RWPE1 (cell line): ENCODE data around the gene DUSP7.

Experiments used
- CTCF ChIA-PET: fragments of 350-600 bp; sonication (Branson Sonifier 250); formaldehyde crosslinking; extraction: SDS; loops from one replicate; lab custom pipeline; 2021; lab: Yijun Ruan, JAX
- POLR2A ChIA-PET: fragments of 400-600 bp; formaldehyde crosslinking; extraction: SDS; loops from one replicate; lab custom pipeline; 2020; ENCODE audit warnings: antibody characterized with exemption; ENCODE audit not compliant: low non-redundant PET; lab: Yijun Ruan, JAX
- DNase-seq: peaks from one replicate; pipeline ENCODE4 v3.0.0; 2012; ENCODE audit warnings: low spot score
- H3K27ac ChIP-seq: fragments of 450-650 bp; 2 replicates; pipeline ENCODE4 v1.5.1; 2017
- TF ChIP-seq, protein P1 (sequence below): fragments of 450-650 bp; conservative IDR thresholded peaks from 2 replicates; pipeline ENCODE4 v1.5.1; 2017; ENCODE audit warnings: low read depth, mild to moderate bottlenecking

The DUSP7 gene

DNA sequence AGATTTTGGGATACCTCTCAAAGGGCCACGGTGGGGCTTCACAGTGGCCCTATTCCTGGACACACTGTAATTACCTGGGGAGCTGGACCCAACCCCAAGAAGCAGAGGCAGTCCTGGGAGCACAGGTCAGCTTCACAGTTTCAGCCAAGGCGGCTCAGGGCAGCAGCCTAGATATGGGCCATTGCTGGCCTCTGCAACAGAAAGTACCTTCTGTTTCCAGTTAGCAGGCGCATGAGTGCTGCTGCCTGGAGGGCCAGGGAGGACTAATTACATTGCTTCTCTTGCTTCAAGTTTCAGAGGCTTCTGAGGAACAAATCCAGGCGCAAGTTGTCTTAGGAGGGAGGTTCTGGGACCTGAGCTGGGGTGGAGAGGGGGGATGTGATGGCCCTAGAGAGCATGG, 13.5 kb upstream of the DUSP7 start:
- peak overlapping the region; percentile 100 for H3K27ac ChIP-seq
- no peak for DNase-seq
- ChIA-PET CTCF (no interaction called here), POLR2A (no interaction called here)
- TF ChIP-seq, protein P1, sequence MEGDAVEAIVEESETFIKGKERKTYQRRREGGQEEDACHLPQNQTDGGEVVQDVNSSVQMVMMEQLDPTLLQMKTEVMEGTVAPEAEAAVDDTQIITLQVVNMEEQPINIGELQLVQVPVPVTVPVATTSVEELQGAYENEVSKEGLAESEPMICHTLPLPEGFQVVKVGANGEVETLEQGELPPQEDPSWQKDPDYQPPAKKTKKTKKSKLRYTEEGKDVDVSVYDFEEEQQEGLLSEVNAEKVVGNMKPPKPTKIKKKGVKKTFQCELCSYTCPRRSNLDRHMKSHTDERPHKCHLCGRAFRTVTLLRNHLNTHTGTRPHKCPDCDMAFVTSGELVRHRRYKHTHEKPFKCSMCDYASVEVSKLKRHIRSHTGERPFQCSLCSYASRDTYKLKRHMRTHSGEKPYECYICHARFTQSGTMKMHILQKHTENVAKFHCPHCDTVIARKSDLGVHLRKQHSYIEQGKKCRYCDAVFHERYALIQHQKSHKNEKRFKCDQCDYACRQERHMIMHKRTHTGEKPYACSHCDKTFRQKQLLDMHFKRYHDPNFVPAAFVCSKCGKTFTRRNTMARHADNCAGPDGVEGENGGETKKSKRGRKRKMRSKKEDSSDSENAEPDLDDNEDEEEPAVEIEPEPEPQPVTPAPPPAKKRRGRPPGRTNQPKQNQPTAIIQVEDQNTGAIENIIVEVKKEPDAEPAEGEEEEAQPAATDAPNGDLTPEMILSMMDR, result no peak

DNA sequence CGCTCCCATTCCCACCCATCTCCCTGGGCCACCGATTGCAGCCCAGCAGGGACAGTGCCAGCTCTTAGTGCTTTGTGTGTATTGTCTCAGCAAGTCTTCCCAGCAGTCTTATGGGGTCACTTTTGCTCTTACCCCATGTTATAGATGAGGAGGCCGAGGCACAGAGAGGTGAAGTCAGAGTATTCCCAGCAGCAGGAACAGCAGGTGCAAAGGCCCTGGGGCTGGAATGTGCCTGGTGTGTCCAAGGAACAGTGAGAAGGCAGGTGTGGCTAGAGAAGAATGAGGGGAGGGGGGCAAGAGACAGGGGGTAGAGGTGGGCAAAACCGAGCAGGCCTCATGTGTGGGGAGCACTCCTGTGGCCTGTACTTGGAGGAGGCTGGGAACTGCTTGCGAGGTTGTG, 12.8 kb upstream of the DUSP7 start:
- no peak for DNase-seq
- POLR2A ChIA-PET, result no interaction called here
- CTCF ChIA-PET, result no interaction called here
- peak overlapping the region; percentile 100 for H3K27ac ChIP-seq
- TF ChIP-seq, protein P1, result no peak

DNA sequence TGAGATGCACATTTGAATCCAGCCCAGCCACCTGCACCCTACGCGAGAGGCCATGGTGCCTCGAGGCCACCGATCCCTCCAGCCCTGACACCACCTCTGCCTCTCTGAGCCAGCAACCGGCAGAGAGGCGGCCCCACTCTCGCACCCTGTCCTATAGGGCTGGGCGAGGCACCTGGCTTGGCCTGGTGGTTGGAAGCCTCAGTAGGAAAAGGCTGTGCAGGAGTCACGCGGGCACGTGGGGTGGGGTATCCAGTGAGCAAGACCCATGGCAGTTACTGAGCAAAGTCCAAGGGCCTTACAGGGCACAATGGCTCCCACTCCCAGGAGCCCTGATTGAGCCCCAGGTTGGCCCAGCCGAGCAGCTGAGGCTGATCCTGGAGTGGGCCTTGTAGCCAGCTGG, 12.4 kb upstream of the DUSP7 start:
- TF ChIP-seq, protein P1, result no peak
- POLR2A ChIA-PET, result no interaction called here
- DNase-seq, result no peak
- CTCF ChIA-PET, result no interaction called here
- H3K27ac ChIP-seq, result peak overlapping the region; percentile 100

DNA sequence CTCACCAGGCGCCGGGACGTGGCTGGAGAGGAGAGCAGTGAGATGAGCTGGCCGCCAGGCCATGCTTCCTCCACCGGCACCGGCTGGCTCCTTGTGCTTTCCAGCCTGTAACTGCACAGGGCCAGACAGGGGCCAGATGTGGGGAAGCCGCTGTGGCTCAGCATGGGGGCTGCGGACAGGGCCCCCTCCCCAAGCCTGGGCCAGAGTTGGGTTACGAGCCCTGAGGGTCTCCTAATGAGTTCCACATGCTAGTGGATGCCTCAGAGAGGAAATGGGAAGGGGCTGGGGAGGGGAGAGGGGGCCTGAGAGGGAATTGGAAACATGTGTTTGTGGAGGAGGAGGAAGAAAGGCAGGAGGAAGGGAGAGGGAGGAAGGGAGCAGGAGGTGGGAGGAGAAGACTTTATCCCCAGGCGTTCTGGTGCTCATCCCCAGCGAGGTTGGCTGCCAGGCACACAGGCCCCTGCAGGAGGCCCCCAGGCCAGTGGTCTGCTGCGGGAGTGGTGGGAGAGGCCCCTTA, 11.7 kb upstream of the DUSP7 start:
- ChIA-PET CTCF (no interaction called here), POLR2A (no interaction called here)
- DNase-seq, result no peak
- peak overlapping the region; percentile 100 for H3K27ac ChIP-seq
- TF ChIP-seq, protein P1, result no peak

DNA sequence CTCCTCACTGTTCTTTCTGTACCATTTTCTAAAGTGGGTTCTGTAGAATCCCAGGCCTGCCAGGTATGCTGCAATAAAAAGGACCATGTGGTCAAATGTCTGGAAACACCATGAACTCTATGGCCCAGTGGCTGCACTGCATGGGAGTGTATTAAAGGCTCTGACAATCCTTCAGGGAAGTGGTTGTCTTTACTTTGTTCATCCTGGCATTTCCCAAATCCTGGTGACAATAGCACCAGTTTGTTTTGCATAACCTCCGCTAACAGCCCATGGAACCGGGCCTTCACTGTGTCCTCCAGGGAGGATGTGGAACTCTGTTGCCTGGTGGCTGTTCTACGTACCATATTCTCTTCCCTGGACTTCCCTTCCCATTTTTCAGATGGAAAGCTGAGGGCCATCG, 11.2 kb upstream of the DUSP7 start:
- no peak for DNase-seq
- ChIA-PET CTCF (no interaction called here), POLR2A (interaction anchor here (1.1 kb wide), 1 partner anchor 11 kb away, joined by 3 read pairs; the partner anchor contains the start of gene DUSP7)
- peak overlapping the region; percentile 100 for H3K27ac ChIP-seq
- TF ChIP-seq, protein P1, result no peak

DNA sequence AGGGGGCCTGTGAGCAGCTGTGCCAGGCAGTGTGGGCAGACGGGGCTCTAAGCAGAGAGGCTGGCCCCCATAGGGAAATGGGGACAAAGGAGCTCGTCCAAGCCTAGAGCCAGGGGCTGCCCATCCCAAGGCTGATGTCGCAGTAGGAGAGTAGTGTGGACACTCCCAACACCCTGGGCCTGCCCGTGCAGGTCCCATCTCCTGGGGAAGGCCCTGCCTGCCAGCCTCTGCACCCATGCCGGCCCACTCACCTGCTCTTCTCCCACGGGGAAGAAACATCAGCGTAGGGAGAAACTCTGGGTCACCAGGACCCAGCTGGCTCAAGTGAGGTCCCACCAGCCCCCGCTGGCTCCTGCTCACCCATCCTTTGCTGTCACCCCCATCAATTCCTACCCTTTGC, 10.7 kb upstream of the DUSP7 start:
- TF ChIP-seq, protein P1, result no peak
- peak overlapping the region; percentile 100 for H3K27ac ChIP-seq
- ChIA-PET POLR2A (interaction anchor here (1.1 kb wide), 1 partner anchor 11 kb away, joined by 3 read pairs; the partner anchor contains the start of gene DUSP7), CTCF (no interaction called here)
- DNase-seq, result no peak
